DOHH2 (cell line): ENCODE measurements around the gene IFIT2.

Experiments
- EZH2phosphoT487 ChIP-seq: fragments of 200-600 bp; sonication (generic); IDR thresholded peaks from 2 replicates; pipeline ENCODE4 v1.6.1; 2017; ENCODE audit warnings: borderline replicate concordance, mild to moderate bottlenecking, antibody characterized with exemption, low read length, moderate library complexity, mixed read lengths
- TF ChIP-seq, protein P1 (sequence below): fragments of 200-600 bp; sonication (generic); IDR thresholded peaks from one replicate; pipeline ENCODE4 v1.5.1; 2014; ENCODE audit warnings: antibody characterized with exemption, mild to moderate bottlenecking, low read depth, low read length; ENCODE audit not compliant: poor library complexity, severe bottlenecking

DNA sequence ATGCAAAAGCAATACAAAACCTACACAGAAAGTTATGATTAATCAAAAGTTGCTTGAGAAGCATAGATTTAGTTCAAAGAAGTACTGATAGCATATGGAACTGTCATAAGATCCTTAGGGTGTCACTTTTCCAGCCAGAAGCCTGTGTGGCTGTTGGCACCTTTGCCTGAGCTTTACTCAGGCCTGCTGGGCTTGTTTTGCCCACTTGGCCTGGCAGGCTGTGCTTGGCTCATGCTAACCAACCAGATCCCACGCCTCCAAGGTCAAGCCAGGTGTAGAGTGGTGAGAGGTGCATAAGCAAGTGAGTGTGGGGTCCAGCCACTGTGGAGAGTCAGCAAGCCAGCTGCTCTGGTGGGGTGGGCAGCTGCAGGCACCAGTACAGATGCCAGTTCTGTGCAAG lies 38.3 kb upstream of the IFIT2 start:
- TF ChIP-seq, protein P1, sequence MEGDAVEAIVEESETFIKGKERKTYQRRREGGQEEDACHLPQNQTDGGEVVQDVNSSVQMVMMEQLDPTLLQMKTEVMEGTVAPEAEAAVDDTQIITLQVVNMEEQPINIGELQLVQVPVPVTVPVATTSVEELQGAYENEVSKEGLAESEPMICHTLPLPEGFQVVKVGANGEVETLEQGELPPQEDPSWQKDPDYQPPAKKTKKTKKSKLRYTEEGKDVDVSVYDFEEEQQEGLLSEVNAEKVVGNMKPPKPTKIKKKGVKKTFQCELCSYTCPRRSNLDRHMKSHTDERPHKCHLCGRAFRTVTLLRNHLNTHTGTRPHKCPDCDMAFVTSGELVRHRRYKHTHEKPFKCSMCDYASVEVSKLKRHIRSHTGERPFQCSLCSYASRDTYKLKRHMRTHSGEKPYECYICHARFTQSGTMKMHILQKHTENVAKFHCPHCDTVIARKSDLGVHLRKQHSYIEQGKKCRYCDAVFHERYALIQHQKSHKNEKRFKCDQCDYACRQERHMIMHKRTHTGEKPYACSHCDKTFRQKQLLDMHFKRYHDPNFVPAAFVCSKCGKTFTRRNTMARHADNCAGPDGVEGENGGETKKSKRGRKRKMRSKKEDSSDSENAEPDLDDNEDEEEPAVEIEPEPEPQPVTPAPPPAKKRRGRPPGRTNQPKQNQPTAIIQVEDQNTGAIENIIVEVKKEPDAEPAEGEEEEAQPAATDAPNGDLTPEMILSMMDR = no peak
- TF ChIP-seq EZH2phosphoT487 = no peak
